ENCODE measurements around the gene ZNF587.
"Not testable (repeated sequence)": the region's sequence is repeated elsewhere in the genome, so short reads cannot be mapped to it uniquely, and the experiment has no call there.

Gene ZNF587

GRCh38 chr19:57849666-57850473, at the start of gene ZNF587:
ZNF587 (plus strand) TSS chr19:57849859; CDS start chr19:57850039, 180 bp downstream.
- DNase-seq = peak; percentile 84

- no peak for DNase-seq
Observed at GRCh38 chr19:57800696-57801095, 49.0 kb upstream of the ZNF587 start.

GRCh38 chr19:57802269-57802668, 47.4 kb upstream of the ZNF587 start:
- DNase-seq = peak; percentile 22

- no peak for DNase-seq
Observed at GRCh38 chr19:57803265-57803593, 46.4 kb upstream of the ZNF587 start.

- DNase-seq = no peak
Observed at GRCh38 chr19:57803594-57804325, 45.9 kb upstream of the ZNF587 start.

GRCh38 chr19:57807541-57807940, 42.1 kb upstream of the ZNF587 start:
- DNase-seq = no peak

GRCh38 chr19:57810410-57811295, 39.0 kb upstream of the ZNF587 start:
- not testable (repeated sequence) for DNase-seq

- DNase-seq = peak; percentile 44
Observed at GRCh38 chr19:57812226-57812625, 37.4 kb upstream of the ZNF587 start.

GRCh38 chr19:57812975-57813820, 36.5 kb upstream of the ZNF587 start:
- DNase-seq = not testable (repeated sequence)

- no peak for DNase-seq
Observed at GRCh38 chr19:57813919-57814504, 35.6 kb upstream of the ZNF587 start.

- peak; percentile 89 for DNase-seq
Observed at GRCh38 chr19:57814505-57815246, 35.0 kb upstream of the ZNF587 start, which contains the start of gene ZNF552. ZNF552 (minus strand) TSS chr19:57814913; CDS start chr19:57814743, 170 bp downstream.

- DNase-seq = no peak
Observed at GRCh38 chr19:57815247-57816075, 34.2 kb upstream of the ZNF587 start.

- DNase-seq = no peak
Observed at GRCh38 chr19:57816652-57817051, 33.0 kb upstream of the ZNF587 start.

- no peak for DNase-seq
Observed at GRCh38 chr19:57817976-57818375, 31.7 kb upstream of the ZNF587 start.

GRCh38 chr19:57818378-57818777, 31.3 kb upstream of the ZNF587 start:
- DNase-seq = no peak

- peak; percentile 95 for DNase-seq
Observed at GRCh38 chr19:57819475-57820148, 30.0 kb upstream of the ZNF587 start.

GRCh38 chr19:57820599-57820998, 29.1 kb upstream of the ZNF587 start:
- no peak for DNase-seq

GRCh38 chr19:57821095-57821494, 28.6 kb upstream of the ZNF587 start:
- DNase-seq = not testable (repeated sequence)

GRCh38 chr19:57821501-57821900, 28.2 kb upstream of the ZNF587 start:
- DNase-seq = not testable (repeated sequence)

Measured in MV-4-11 (cell line).